22Rv1 (cell line): ENCODE results near the gene CYP3A4.

ENCODE experiments used
- CTCF ChIP-seq: fragments of 450-650 bp; IDR thresholded peaks from 2 replicates; pipeline ENCODE4 v1.5.1; 2017; ENCODE audit warnings: mild to moderate bottlenecking
- ZFX ChIP-seq: fragments of 450-650 bp; IDR thresholded peaks from 2 replicates; pipeline ENCODE4 v1.6.1; 2017; ENCODE audit warnings: antibody characterized with exemption, borderline replicate concordance

GRCh38 chr7:99748846-99749579 lies 35.0 kb downstream of the CYP3A4 start:
- TF ChIP-seq CTCF (no peak), ZFX (no peak)
